ENCODE measurements around the gene LHFPL2. TPM values are rescaled to one million over a fixed set of nuclear protein-coding genes. Genes with fewer than 3 reads are reported as not detected.

LHFPL2 gene
- total RNA-seq, 1 experiment from 2014 or later = 43.6 TPM

DNA sequence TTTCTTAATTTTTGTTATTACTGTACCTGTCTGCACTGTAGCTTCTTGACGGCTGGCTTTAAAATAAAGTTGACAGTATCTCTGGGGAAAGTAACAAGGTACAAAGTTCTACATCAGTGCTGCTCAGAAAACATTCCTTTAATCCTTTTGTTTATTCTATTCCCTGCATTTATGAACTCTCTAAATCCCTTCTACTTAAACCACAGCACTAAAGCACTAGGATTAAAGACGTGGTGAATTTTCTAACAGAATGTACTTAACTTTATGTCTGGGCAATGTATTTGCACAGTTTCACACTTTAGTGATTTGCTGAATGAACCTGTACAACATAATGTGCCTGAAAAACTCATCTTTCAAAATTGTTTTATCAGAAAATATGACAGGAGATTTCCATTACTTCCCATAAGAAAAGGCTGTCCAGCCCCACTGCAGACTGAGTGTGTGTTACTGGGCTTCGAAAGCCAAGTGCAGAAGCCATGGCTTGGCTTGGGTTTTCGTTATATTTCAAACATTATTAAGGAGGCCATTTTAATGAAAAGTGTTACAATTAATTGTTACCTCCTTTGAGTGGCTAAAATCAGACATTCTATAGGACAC, 43.8 kb downstream of the LHFPL2 start:
- H3K36me3 Mint-ChIP-seq (ENCODE audit: insufficient read depth, unreplicated experiment) = peaks cover 6% of the 10 kb centered on the region
- no peak overlapping the region for H3K27ac Mint-ChIP-seq (ENCODE audit: unreplicated experiment)
- H3K4me3 Mint-ChIP-seq (ENCODE audit: low read depth, unreplicated experiment) = no peak overlapping the region
- no peaks in the 10 kb centered on the region for H3K27me3 Mint-ChIP-seq (ENCODE audit: unreplicated experiment)
- no peak for DNase-seq
- CTCF ChIA-PET = no interaction called here
- intact Hi-C loops (cut with micrococcal nuclease; ENCODE audit: unreplicated experiment) = loop anchor here (5.0 kb wide), 1 partner anchor 37 kb away; no protein-coding TSS in a partner anchor
- H3K9me3 Mint-ChIP-seq (ENCODE audit: low read depth, unreplicated experiment) = no peaks in the 10 kb centered on the region
- H3K4me1 Mint-ChIP-seq (ENCODE audit: low read depth, unreplicated experiment) = peaks cover 42% of the 10 kb centered on the region
- BruUV-seq (replicated peaks) = no TSS peak
- TF ChIP-seq CTCF (IDR thresholded peaks at IDR 0.05; ENCODE audit: unreplicated experiment) = no peak

- no TSS peak for BruUV-seq (replicated peaks)
- CTCF ChIA-PET = interaction anchor here (0.6 kb wide), 1 partner anchor 751 kb away, joined by 3 read pairs; no protein-coding TSS in a partner anchor
- intact Hi-C loops (cut with micrococcal nuclease; ENCODE audit: unreplicated experiment) = loop anchor here (5.0 kb wide), 1 partner anchor 36 kb away; no protein-coding TSS in a partner anchor
- no peak for DNase-seq
- no peak overlapping the region for H3K27ac Mint-ChIP-seq (ENCODE audit: unreplicated experiment)
- no peak for TF ChIP-seq CTCF (IDR thresholded peaks at IDR 0.05; ENCODE audit: unreplicated experiment)
- H3K9me3 Mint-ChIP-seq (ENCODE audit: low read depth, unreplicated experiment) = no peaks in the 10 kb centered on the region
- H3K4me3 Mint-ChIP-seq (ENCODE audit: low read depth, unreplicated experiment) = no peak overlapping the region
- H3K4me1 Mint-ChIP-seq (ENCODE audit: low read depth, unreplicated experiment) = peaks cover 47% of the 10 kb centered on the region
- H3K27me3 Mint-ChIP-seq (ENCODE audit: unreplicated experiment) = no peaks in the 10 kb centered on the region
- peaks cover 6% of the 10 kb centered on the region for H3K36me3 Mint-ChIP-seq (ENCODE audit: insufficient read depth, unreplicated experiment)
Observed at GRCh38 chr5:78603636-78604175, 44.9 kb downstream of the LHFPL2 start.

- CTCF ChIA-PET = interaction anchor here (1.4 kb wide), 1 partner anchor 11 kb away, joined by 4 read pairs; no protein-coding TSS in a partner anchor
- Mint-ChIP-seq H3K27ac (ENCODE audit: unreplicated experiment) (peak overlapping the region; percentile 3), H3K27me3 (ENCODE audit: unreplicated experiment) (no peaks in the 10 kb centered on the region), H3K9me3 (ENCODE audit: low read depth, unreplicated experiment) (no peaks in the 10 kb centered on the region), H3K4me1 (ENCODE audit: low read depth, unreplicated experiment) (peaks cover 50% of the 10 kb centered on the region), H3K4me3 (ENCODE audit: low read depth, unreplicated experiment) (no peak overlapping the region), H3K36me3 (ENCODE audit: insufficient read depth, unreplicated experiment) (peaks cover 2% of the 10 kb centered on the region)
- intact Hi-C loops (cut with micrococcal nuclease; ENCODE audit: unreplicated experiment) = loop anchor here (5.0 kb wide), 1 partner anchor 35 kb away; no protein-coding TSS in a partner anchor
- no peak for DNase-seq
- TF ChIP-seq CTCF (IDR thresholded peaks at IDR 0.05; ENCODE audit: unreplicated experiment) = no peak
- BruUV-seq (replicated peaks) = no TSS peak
Observed at GRCh38 chr5:78602400-78602799, 46.2 kb downstream of the LHFPL2 start.

DNA sequence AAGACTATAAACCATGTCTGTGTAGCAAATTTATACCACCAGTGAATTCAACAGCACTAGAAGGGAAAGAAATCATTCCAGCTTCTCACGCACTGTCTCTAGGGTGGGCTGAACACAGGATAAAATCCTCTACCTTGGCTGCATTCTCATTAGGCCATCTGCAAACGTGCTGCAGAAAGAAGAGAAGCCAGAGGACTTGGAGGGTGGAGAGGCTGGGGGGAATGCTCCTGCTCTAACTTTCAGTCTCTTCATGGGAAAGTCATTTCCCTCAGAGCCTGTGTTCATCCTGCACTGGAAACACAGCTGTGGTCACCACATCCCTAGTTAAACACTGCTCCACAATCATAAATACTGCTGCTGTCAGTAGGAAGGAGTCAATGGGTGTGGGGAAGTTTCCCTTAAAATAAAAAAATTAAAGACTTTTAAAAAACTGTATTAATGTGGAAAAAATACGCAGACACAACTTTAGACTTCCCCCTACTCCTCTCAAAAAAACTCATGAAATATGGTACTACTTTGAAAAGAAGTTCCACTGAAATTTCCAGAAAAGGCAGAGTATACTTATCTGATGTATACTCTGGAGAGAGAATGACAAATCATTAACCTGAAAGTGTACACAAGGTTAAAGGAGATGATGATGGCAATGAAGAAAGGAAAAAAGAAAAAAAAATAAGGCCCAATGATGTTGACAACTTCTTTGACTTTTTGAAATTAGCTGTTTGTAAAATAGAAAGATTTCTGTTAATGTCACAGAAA, 46.8 kb downstream of the LHFPL2 start:
- no peaks in the 10 kb centered on the region for H3K36me3 Mint-ChIP-seq (ENCODE audit: insufficient read depth, unreplicated experiment)
- intact Hi-C loops (cut with micrococcal nuclease; ENCODE audit: unreplicated experiment) = loop anchor here (5.0 kb wide), 1 partner anchor 34 kb away; no protein-coding TSS in a partner anchor
- DNase-seq = no peak
- CTCF ChIA-PET = interaction anchor here (1.4 kb wide), 1 partner anchor 11 kb away, joined by 4 read pairs; no protein-coding TSS in a partner anchor
- H3K9me3 Mint-ChIP-seq (ENCODE audit: low read depth, unreplicated experiment) = no peaks in the 10 kb centered on the region
- peaks cover 56% of the 10 kb centered on the region for H3K4me1 Mint-ChIP-seq (ENCODE audit: low read depth, unreplicated experiment)
- no peak for TF ChIP-seq CTCF (IDR thresholded peaks at IDR 0.05; ENCODE audit: unreplicated experiment)
- BruUV-seq (replicated peaks) = no TSS peak
- H3K4me3 Mint-ChIP-seq (ENCODE audit: low read depth, unreplicated experiment) = no peak overlapping the region
- peak overlapping the region; percentile 3 for H3K27ac Mint-ChIP-seq (ENCODE audit: unreplicated experiment)
- no peaks in the 10 kb centered on the region for H3K27me3 Mint-ChIP-seq (ENCODE audit: unreplicated experiment)

Measured in Calu3 (cell line).